DMS 273 treated with DMSO at 0.1 percent for 48 hours (cell line): ENCODE data around the gene TEC.

Source experiments
- DNase-seq: peaks from one replicate; lab custom pipeline; 2025; lab: John Stamatoyannopoulos, UW

The TEC gene

DNA sequence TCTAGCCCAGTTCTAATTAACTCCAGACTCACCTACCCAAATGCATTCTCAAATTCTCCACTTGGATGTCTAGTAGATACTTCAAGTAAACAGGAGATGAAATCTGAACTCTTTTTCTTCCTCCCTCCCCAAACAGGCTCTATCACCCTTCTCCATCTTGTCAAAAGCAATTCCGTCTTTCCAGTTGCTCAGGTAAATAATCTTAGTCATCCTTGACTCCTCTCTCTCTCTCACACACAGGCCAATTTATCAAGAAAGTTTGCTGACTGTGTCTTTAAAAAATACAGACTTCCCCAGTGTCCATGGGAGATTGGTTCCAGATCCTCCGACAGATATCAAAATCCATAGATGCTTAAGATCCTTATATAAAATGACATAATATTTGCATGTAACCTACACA, 148.5 kb downstream of the TEC start:
- no peak for DNase-seq

DNA sequence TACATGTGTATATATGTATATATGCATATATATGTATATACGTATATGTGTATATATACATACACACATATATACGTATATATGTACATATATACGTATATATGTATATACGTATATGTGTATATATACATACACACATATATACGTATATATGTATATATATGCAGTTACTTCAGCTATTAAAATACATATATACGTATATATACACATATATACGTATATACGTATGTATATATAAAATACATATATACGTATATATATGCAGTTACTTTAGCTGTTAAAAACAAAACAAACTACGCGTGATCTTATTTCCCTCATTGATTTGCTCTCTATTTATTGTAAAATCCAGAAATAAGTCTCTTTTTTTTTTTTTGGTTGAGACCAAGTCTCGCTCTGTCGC, 149.5 kb downstream of the TEC start:
- no peak for DNase-seq

DNA sequence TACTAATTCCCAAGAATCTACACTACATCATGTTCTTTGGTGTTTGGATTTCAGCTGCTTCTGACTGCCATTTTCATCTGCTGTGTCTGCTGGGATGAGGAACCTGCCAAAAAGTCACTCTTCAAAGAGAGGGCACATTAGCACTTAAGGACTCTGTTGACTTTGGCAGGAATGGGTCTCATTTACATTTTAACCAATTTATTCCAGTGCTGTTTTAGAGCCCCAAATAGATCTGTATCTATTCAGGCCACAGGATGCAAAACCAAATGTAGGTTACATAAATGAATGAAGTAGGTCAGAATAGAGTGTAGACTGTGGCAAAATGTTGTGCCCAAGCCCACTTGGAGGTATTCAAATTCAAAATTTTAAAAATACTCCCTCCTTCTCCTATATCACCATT, 150.0 kb downstream of the TEC start:
- no peak for DNase-seq

DNA sequence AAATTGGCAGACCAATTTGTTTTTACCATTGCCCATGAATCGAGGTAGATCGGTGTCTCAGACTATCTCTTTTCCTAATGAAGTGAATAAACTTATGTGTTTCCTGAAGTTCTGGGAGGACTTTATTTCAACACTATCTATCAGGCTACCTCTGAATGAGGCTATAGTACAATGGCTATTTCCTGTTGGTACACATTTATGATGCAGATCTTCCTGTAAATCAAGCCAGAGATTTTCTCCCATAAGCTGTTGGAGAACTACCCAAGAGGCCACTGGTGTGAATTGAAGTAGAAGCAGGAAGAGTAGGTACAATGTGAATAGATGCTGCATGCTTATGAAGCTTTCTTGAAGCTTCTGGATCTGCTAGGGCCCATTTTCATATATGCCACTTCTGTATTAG, 151.6 kb downstream of the TEC start:
- no peak for DNase-seq

DNA sequence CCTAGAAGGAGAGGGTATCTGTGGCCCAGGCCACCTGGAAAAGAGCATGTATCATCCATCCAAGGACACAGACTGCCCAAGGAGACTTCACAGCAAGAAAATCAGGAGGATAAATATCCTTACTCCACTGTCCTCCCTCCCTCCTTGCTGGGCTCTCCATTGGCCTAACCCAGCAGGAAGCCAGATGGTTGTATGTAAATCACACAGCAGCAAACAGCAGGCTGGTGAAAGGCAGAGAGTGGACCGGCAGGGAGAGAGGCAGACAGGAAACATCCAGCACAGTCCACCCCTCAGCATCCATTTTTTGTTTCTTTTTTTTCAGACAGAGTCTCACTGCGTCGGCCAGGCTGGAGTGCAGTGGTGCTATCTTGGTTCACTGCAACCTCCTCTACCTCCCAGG, 153.1 kb downstream of the TEC start:
- DNase-seq = no peak

DNA sequence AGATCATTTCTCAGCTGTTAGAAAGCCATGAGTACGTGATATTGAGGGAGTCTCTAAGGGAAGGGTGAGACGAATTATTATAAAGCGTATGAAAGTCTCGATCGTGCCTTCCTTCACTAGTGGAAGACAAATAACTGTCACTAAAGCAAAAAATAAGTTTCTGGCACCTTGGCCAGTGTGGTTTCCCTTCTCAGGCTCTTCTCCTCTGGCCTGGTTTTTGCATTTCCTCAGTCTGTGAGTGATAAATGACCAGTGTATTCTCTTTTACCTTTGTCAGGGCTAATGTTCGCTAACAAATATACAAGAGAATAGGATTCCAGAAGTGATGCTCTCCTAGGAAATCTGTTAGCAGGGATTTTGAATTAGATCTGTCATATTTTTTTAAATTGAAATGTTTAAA, 155.2 kb downstream of the TEC start:
- DNase-seq = no peak

DNA sequence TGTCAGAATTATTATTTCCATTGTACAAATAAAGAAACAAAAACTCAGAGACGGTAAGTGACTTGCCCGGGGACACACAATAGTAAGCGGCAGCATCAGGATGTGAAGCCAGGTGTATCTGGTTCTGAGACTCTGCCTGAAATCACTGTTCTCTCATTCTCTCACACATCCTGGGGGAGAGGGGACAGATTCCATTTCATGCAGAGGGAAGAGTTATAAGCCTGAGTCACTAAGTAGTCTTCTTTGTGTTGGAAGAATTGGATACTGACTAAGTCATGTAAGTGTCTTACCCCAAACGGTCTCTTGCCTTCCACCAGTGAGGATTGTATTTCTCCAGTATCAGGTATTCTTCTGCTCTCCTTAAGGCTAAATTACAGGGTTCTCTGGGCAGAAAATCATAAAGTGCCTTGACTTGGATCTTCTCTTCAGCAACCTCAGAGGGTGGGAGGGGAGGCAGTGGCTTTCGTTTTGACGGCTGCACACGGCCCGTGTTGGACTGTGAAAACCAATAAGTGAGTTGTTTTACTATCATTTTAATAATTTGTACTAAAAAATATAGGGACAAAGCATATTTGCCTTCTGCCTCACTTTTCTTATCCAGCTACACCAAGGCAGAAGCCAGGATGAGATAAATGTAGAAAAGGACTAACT, 157.5 kb downstream of the TEC start:
- no peak for DNase-seq

DNA sequence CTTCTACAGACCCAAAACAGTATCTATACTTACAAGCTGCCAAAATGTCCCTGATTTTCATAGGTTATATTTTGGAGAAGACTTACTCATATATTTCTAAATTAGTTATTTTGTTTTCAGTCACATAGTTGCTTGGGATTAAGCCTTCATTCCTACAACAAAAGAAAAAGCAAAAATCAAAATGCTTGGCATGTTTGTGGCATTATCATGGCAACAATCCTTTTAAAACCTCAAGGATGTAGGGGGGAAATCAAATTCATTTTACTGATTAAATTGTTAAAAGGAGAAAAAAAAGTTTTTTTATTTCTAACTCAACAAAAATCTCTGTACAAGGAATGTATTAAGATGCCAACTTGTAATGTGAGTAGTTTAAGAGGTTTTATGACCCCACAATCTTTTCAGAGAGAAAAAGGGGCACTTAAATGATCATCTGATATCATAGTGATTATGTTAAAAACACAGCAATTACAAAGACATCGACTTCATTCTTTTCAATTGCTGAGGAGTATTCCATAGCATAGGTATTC, 159.1 kb downstream of the TEC start:
- DNase-seq = no peak

DNA sequence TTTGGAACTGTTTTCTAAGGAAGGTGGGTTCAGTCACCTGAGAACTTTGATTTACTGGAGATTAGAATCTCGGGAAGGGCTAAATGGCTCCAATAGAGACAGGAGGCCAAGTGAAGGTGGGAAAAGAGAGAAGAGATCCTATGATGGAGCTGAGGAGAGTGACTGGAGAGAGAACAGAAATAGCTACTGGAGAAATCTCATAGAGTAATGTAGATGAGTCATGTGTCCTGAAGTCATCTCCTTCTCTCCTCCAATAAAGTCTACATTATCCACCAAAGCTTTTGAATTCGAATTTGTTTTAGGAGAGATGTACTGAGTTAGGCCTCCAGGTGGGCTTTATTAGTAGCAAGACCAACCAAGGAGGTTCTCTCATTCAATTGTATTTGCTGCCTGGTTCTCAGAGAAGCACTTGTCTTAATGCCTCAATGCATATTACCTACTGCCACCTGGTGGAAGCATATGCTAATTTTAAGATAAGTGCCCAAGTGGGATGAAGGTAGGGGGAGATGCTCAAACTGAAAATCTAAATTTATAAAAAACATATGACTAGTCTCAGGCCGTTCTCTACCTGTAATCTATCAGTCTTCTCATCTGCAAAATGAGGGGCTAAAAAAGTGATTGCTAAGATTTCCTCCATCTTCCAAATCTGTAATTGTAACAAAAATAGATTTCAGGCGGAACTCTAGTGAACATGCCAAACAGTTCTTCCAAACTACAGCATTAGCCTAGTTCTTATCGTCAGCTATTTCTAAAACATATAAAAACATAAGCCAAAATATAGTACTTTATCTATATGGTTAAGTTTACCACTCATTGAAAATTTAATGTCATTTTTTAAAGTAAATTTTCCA, 160.0 kb downstream of the TEC start:
- no peak for DNase-seq

DNA sequence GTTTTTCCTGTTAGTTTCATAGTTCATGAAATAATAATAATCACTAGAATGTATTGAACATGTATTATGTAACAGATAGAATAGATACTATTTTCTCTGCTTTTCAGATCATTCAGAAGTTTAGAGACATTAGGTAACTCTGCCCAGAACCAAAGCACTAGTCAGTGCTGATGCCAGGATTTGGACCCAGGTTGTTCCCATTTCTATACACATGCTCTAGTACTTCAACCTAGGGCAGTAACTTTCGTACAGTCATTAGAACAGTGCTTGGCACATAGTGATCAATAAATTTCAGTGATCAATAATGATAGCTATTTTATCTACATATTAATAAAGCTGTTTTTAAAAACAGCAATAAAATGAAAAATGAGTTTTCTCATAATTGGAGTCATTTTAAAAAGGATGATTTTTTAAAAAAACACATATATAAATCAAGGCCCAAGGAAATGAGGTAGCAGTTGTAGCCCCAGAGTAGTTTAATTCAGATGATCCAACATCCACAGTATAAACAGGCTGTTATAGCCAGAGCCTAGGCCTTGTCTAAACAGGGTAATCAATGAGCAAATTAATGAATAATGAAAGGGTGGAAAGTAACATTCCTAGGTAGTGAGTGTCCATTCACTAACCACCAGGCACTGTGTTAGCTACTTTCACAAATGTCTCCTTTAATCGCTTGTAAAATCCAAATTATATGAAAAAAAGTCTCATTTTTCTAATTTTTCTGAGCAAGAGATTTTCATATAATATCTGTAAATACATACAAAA, 161.1 kb downstream of the TEC start:
- no peak for DNase-seq

DNA sequence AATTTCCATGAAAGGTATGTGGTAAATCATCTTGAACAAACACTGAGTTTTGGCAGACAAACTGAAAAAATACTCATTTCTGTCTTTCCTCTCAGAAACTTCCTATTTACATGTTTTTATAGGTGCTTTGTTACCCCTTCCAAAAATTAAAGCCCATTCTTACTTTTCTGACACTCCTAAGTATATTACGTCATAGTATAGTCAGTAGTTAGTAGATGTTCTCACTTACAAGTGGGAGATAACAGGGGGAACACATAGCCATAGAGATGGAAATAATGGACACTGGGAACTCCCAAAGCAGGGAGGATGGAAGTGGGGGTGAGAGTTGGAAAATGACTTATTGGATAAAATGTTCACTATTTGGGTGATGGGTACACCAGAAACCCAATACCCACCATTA, 164.4 kb downstream of the TEC start:
- DNase-seq = no peak

DNA sequence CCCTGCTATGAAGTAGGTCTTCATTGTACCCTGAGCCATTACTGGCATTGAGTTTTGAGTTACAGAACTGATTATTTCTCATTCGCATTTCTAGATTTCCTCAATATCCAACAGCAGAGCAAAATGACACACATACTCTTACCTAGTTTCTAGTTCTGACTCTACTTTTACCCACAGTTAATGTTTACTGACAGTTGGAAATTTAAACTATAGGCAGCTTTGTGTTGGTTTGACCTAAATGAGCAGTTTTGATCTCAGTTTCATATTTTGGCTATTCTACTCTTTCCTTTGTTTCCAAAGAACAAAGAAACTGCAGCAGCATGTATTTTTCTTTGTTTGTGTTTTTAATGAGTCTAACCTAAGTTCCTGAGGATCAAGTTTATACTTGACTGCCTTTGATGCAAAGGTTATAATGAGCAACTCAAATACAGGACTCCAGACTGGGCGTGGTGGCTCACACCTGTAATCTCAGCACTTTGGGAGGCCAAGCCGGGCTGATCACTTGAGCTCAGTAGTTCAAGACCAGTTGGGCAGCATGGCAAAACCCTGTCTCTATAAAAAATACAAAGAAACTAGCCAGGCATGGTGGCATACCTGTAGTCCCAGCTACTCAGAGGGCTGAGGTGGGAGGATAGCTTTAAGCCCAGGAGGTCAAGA, 166.0 kb downstream of the TEC start:
- no peak for DNase-seq

DNA sequence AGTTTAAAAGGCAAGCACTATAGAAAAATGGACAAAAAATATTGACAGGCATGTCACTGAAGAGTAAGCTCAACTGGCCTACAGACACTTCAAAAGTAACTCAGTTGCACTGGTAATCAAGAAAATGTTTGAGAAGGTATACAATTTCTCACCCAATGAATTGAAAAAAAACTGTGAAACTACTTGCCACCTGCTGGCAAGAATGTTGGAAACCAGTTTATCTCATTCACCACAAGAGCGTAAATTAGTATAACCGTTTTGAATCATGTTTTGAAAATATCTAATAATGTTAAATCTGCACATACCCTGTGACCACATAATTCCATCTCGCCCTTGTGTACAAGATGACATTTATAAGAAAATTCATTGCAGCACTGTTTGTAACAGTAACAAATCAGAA, 167.3 kb downstream of the TEC start:
- no peak for DNase-seq

DNA sequence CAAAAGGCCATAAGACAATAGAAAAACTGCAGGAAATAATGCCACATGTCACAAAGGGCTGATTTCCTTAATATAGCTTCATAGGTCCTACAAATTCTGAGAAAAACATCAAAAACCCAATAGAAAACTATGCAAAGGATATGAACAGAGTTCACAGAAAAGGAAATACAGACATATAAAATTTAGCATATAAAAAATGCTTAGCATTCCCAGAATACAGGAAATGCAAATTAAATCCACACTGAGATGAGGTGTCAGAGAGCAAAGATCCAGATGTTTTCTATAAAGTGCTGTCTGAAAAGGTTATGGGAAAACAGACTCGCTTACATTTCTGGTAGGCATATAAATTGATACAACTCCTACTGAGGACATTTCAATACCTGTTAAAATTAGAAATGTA, 169.4 kb downstream of the TEC start:
- no peak for DNase-seq

DNA sequence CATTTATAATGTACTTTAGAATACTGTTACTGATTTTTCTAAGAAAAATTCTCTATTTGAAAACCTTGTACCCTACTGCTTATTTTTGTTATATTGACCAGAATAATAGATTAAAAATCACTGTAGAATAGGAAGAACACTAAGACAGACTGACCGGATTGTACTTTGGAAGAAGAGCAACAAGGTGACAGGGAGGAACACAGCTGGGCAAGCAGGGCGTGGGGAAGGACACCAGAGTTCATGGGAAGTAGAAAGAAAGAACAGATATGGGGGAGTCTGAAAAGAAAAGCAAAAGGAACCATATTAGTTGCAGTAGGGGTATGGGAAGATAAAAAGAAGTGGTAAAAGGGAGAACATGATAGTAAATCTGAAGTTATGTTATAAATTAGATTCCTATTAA, 174.2 kb downstream of the TEC start:
- DNase-seq = no peak

DNA sequence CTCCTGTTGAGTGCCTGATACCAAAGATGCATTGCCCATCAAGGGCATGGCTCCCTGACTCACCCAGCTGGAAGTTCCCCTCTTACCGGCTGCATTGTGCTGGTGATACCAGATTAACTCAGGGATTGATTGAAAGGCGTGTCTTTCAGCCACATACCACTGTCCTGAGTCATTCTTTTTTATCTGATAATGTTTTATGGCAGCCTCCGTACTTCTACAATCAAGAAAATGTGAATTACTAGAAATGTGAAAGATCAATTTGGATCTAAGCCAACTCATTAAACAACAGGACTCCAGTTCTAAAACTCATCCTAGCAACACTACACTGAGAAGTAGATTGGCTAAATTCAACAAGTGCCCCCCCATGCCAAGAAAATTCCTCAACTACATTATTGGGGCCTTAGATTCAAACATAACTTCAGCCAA, 175.6 kb downstream of the TEC start:
- DNase-seq = no peak

DNA sequence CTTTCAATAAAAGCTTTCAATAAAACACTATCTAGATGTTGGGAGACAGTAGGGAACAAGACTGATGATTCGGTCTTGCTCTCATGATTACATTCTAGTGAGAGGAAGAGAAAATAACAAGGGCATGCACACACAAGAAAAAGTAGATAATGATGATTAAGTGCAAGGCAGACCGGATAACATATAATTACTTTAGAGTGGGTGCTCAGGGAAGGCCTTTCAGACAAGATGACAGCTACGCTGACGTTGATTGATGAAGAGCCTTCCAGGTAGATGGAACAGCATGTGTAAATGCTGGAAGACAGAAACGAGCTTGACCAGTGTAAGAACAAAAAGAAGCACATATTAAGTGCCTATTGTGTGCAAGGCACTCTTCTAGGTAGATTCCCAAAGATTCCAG, 179.0 kb downstream of the TEC start:
- DNase-seq = no peak

DNA sequence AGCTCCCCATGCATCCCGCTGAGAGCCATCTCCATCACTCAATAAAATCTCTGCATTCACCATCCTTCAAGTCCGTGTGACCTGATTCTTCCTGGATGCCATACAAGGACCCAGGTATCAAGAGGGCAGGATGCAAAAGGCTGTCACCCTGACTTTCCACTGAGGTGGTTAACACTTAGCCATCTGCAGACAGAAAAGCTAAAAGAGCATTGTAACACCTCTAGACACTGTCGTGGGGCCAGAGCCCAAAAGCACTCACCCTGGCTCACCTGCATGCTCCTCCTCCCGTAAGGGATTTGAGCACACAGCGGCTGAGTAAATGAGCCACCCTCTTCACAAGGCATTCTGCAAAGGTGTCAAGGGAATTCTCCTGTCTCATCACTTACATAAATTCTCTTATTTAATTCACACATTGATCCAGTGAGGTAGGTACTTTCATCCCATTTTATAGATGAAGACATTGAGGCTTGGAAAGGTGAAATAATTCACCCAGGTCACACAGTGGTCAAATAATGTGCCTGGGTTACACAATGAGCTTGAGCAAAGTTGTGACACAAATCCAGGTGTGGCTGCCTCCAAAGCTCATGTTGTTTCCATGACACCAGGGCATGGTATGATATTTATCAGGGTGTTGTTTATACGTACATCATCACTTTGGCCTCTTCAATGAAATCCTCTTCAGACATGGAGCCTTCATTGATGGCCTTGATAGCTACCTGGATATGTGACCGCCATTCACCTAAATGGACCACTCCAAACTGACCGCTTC, 183.6 kb downstream of the TEC start:
- no peak for DNase-seq
